Glomerular visceral epithelial cell (primary cell): ENCODE data around the gene KIF16B.
"Not testable (repeated sequence)": the region's sequence is repeated elsewhere in the genome, so short reads cannot be mapped to it uniquely, and the experiment has no call there.

Experiments
- DNase-seq: peaks from one replicate; pipeline ENCODE4 v3.0.0-alpha.2; 2016; ENCODE audit errors: extremely low spot score

The KIF16B gene

GRCh38 chr20:16519673-16520072 is 53.6 kb downstream of the KIF16B start:
- not testable (repeated sequence) for DNase-seq

GRCh38 chr20:16518784-16519084 is 54.5 kb downstream of the KIF16B start:
- DNase-seq, result no peak

GRCh38 chr20:16517946-16518783 is 55.1 kb downstream of the KIF16B start:
- peak; percentile 53 for DNase-seq

- DNase-seq, result no peak
Measured at GRCh38 chr20:16516794-16517193, 56.5 kb downstream of the KIF16B start.

- DNase-seq, result no peak
Measured at GRCh38 chr20:16515046-16515445, 58.2 kb downstream of the KIF16B start.

GRCh38 chr20:16514140-16514539 is 59.1 kb downstream of the KIF16B start:
- no peak for DNase-seq

GRCh38 chr20:16505894-16506293 is 67.4 kb downstream of the KIF16B start:
- no peak for DNase-seq

- DNase-seq, result no peak
Measured at GRCh38 chr20:16501301-16501700, 71.9 kb downstream of the KIF16B start.

GRCh38 chr20:16500197-16500596 is 73.1 kb downstream of the KIF16B start:
- DNase-seq, result no peak

- no peak for DNase-seq
Measured at GRCh38 chr20:16498526-16499253, 74.6 kb downstream of the KIF16B start.

- no peak for DNase-seq
Measured at GRCh38 chr20:16497896-16498295, 75.4 kb downstream of the KIF16B start.

GRCh38 chr20:16493486-16493885 is 79.8 kb downstream of the KIF16B start:
- no peak for DNase-seq

- DNase-seq, result peak; percentile 17
Measured at GRCh38 chr20:16491294-16491905, 81.8 kb downstream of the KIF16B start.

GRCh38 chr20:16490696-16491095 is 82.6 kb downstream of the KIF16B start:
- no peak for DNase-seq

- no peak for DNase-seq
Measured at GRCh38 chr20:16488616-16489015, 84.6 kb downstream of the KIF16B start.

- DNase-seq, result no peak
Measured at GRCh38 chr20:16488086-16488485, 85.2 kb downstream of the KIF16B start.

- DNase-seq, result no peak
Measured at GRCh38 chr20:16486532-16486931, 86.7 kb downstream of the KIF16B start.

GRCh38 chr20:16485401-16485800 is 87.8 kb downstream of the KIF16B start:
- DNase-seq, result no peak

GRCh38 chr20:16483024-16483423 is 90.2 kb downstream of the KIF16B start:
- DNase-seq, result no peak

- DNase-seq, result no peak
Measured at GRCh38 chr20:16481977-16482376, 91.3 kb downstream of the KIF16B start.

- no peak for DNase-seq
Measured at GRCh38 chr20:16479666-16480065, 93.6 kb downstream of the KIF16B start.

- no peak for DNase-seq
Measured at GRCh38 chr20:16477632-16478031, 95.6 kb downstream of the KIF16B start.

- peak; percentile 53 for DNase-seq
Measured at GRCh38 chr20:16476032-16476431, 97.2 kb downstream of the KIF16B start.
